Neural progenitor cell (in vitro differentiated cells): ENCODE data around the gene RPL5. TPM values are rescaled to one million over a fixed set of nuclear protein-coding genes. Genes with fewer than 3 reads are reported as not detected.

Experiments used
- DNase-seq: peaks from one replicate; pipeline ENCODE4 v3.0.0-alpha.2; 2016; ENCODE audit warnings: low spot score
- H2AFZ ChIP-seq: fragments of 200-600 bp; sonication (generic); replicated peaks from 2 replicates; pipeline ENCODE4 v1.6.1; 2016; ENCODE audit warnings: antibody characterized with exemption
- H3F3A ChIP-seq: fragments of 200-600 bp; sonication (generic); 2 replicates; pipeline ENCODE4 v1.6.1; 2016; ENCODE audit warnings: antibody characterized with exemption, low read depth
- H3K27ac ChIP-seq: fragments of 200-600 bp; sonication (generic); 2 replicates; pipeline ENCODE4 v1.5.1; 2016; ENCODE audit warnings: mild to moderate bottlenecking
- H3K27me3 ChIP-seq: fragments of 200-600 bp; sonication (generic); 2 replicates; pipeline ENCODE4 v1.6.1; 2016; ENCODE audit warnings: mild to moderate bottlenecking, moderate library complexity
- H3K36me3 ChIP-seq: fragments of 200-600 bp; sonication (generic); 2 replicates; pipeline ENCODE4 v1.5.1; 2016
- H3K4me1 ChIP-seq: fragments of 200-600 bp; sonication (generic); 2 replicates; pipeline ENCODE4 v1.6.1; 2016; ENCODE audit warnings: mixed run types
- H3K4me2 ChIP-seq: fragments of 200-600 bp; sonication (generic); 2 replicates; pipeline ENCODE4 v1.6.1; 2016
- H3K4me3 ChIP-seq: fragments of 200-600 bp; sonication (generic); 2 replicates; pipeline ENCODE4 v1.5.1; 2016
- H3K79me2 ChIP-seq: fragments of 200-600 bp; sonication (generic); 2 replicates; pipeline ENCODE4 v1.6.1; 2016; ENCODE audit warnings: low read depth
- H3K9ac ChIP-seq: fragments of 200-600 bp; sonication (generic); 2 replicates; pipeline ENCODE4 v1.6.1; 2016
- H3K9me3 ChIP-seq: fragments of 200-600 bp; sonication (generic); 2 replicates; pipeline ENCODE4 v1.5.1; 2016; ENCODE audit warnings: low read depth
- H4K20me1 ChIP-seq: fragments of 200-600 bp; sonication (generic); 2 replicates; pipeline ENCODE4 v1.6.1; 2016; ENCODE audit warnings: low read depth
- H3K27ac Mint-ChIP-seq: 3 replicates; pipeline ENCODE4 v1.8.0; 2021; ENCODE audit warnings: mixed read lengths
- H3K27me3 Mint-ChIP-seq: 2 replicates; pipeline ENCODE4 v1.8.0; 2022; ENCODE audit warnings: low read depth, mild to moderate bottlenecking, inconsistent platforms, moderate library complexity, mixed read lengths; ENCODE audit not compliant: insufficient read depth
- H3K36me3 Mint-ChIP-seq: 3 replicates; pipeline ENCODE4 v1.8.0; 2021; ENCODE audit warnings: mixed read lengths
- H3K4me1 Mint-ChIP-seq: 3 replicates; pipeline ENCODE4 v1.8.0; 2021; ENCODE audit warnings: mixed read lengths
- H3K4me3 Mint-ChIP-seq: 3 replicates; pipeline ENCODE4 v1.8.0; 2021; ENCODE audit warnings: mild to moderate bottlenecking, moderate library complexity, mixed read lengths
- H3K9me3 Mint-ChIP-seq: 3 replicates; pipeline ENCODE4 v1.8.0; 2020; ENCODE audit warnings: mixed read lengths
- CTCF ChIP-seq: fragments of 200-600 bp; sonication (generic); IDR thresholded peaks from 2 replicates; pipeline ENCODE4 v1.5.1; 2017; ENCODE audit warnings: antibody characterized with exemption, mild to moderate bottlenecking
- EZH2 ChIP-seq: fragments of 200-600 bp; sonication (generic); IDR thresholded peaks from 2 replicates; pipeline ENCODE4 v1.6.1; 2017; ENCODE audit warnings: antibody characterized with exemption, mild to moderate bottlenecking, moderate library complexity
- EZH2phosphoT487 ChIP-seq: fragments of 200-600 bp; sonication (generic); IDR thresholded peaks from 2 replicates; pipeline ENCODE4 v1.6.1; 2017; ENCODE audit warnings: antibody characterized with exemption
- total RNA-seq: library from RNA; depleted of rRNA; stranded (reverse); fragments of >200 nt; gene quantifications from 2 replicates; pipeline ENCODE4 v1.2.3, GENCODE V29; 2015; ENCODE audit warnings: low replicate concordance

Gene RPL5
- total RNA-seq, 1 donor from 2014 or later: 3,732 TPM

DNA sequence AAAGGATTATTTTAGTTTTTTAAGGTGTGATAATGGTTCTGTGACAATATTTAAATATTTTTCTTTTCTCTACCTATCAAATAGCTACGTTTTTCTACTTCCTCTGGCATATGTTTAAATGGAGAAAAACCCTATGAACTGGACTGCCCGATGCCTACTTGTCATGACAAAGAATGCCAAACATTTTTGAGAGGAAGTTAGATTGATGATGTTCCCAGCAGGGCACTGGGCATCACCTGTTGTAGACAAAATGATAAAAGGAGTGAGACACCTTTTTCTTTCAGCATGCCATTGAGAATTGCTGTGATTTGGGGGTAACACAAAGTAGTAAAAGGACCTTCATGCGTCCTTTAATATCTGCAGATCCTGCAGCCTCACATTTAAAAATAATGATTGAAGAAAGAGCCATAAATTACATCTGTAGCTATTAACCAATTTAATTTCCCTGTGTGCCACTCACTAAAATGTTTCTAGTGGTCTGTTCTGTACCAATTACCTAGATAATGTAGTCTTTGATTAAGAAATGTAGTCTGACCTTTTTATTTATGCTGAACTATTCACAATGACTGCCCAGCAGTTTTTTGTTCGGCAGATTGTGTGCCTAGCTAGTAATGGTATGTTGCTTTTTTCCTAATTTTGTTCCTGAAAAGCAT lies 47.6 kb downstream of the RPL5 start:
- Histone ChIP-seq H3K36me3 (no peaks in the 10 kb centered on the region), H3K9ac (no peak overlapping the region), H3K4me1 (peaks cover 15% of the 10 kb centered on the region), H4K20me1 (no peaks in the 10 kb centered on the region), H3K27me3 (no peaks in the 10 kb centered on the region), H2AFZ (no peak overlapping the region), H3K9me3 (no peaks in the 10 kb centered on the region), H3K79me2 (no peaks in the 10 kb centered on the region), H3K4me2 (no peak overlapping the region), H3K4me3 (no peak overlapping the region), H3K27ac (no peak overlapping the region), H3F3A (no peaks in the 10 kb centered on the region)
- H3K4me3 Mint-ChIP-seq: no peak overlapping the region
- DNase-seq: no peak
- TF ChIP-seq CTCF: no peak
- TF ChIP-seq EZH2: no peak
- no peak for TF ChIP-seq EZH2phosphoT487
- no peak overlapping the region for H3K27ac Mint-ChIP-seq
- no peaks in the 10 kb centered on the region for H3K36me3 Mint-ChIP-seq
- H3K4me1 Mint-ChIP-seq: no peaks in the 10 kb centered on the region
- no peaks in the 10 kb centered on the region for H3K27me3 Mint-ChIP-seq
- no peaks in the 10 kb centered on the region for H3K9me3 Mint-ChIP-seq

GRCh38 chr1:92881391-92881790 lies 49.6 kb downstream of the RPL5 start:
- no peak overlapping the region for H3K27ac ChIP-seq
- no peak overlapping the region for H3K4me3 Mint-ChIP-seq

GRCh38 chr1:92882819-92883218 lies 51.0 kb downstream of the RPL5 start:
- H3K36me3 Mint-ChIP-seq: no peaks in the 10 kb centered on the region
- no peaks in the 10 kb centered on the region for H4K20me1 ChIP-seq
- no peak for TF ChIP-seq CTCF
- no peak for TF ChIP-seq EZH2
- no peak for TF ChIP-seq EZH2phosphoT487
- H3K9me3 ChIP-seq: no peaks in the 10 kb centered on the region
- no peak overlapping the region for H3K27ac Mint-ChIP-seq
- H2AFZ ChIP-seq: no peak overlapping the region
- H3K9ac ChIP-seq: no peak overlapping the region
- H3K4me3 Mint-ChIP-seq: no peak overlapping the region
- H3K4me1 Mint-ChIP-seq: no peaks in the 10 kb centered on the region
- DNase-seq: no peak
- H3K27me3 ChIP-seq: no peaks in the 10 kb centered on the region
- H3K4me3 ChIP-seq: no peak overlapping the region
- no peaks in the 10 kb centered on the region for H3K79me2 ChIP-seq
- H3K9me3 Mint-ChIP-seq: no peaks in the 10 kb centered on the region
- H3K4me2 ChIP-seq: no peak overlapping the region
- H3K4me1 ChIP-seq: peaks cover 2% of the 10 kb centered on the region
- H3K27me3 Mint-ChIP-seq: no peaks in the 10 kb centered on the region
- no peaks in the 10 kb centered on the region for H3F3A ChIP-seq
- no peak overlapping the region for H3K27ac ChIP-seq
- no peaks in the 10 kb centered on the region for H3K36me3 ChIP-seq

More at GRCh38 chr1:92881391-92881790, 49.6 kb downstream of the RPL5 start:
- Histone ChIP-seq H3K9me3 (no peaks in the 10 kb centered on the region), H3K4me1 (peaks cover 15% of the 10 kb centered on the region), H3K9ac (no peak overlapping the region), H3K36me3 (no peaks in the 10 kb centered on the region), H3K27me3 (no peaks in the 10 kb centered on the region), H3K79me2 (no peaks in the 10 kb centered on the region), H3K4me2 (no peak overlapping the region), H2AFZ (no peak overlapping the region), H4K20me1 (no peaks in the 10 kb centered on the region), H3K4me3 (no peak overlapping the region), H3F3A (no peaks in the 10 kb centered on the region)
- Mint-ChIP-seq H3K9me3 (no peaks in the 10 kb centered on the region), H3K4me1 (no peaks in the 10 kb centered on the region), H3K27ac (no peak overlapping the region), H3K36me3 (no peaks in the 10 kb centered on the region), H3K27me3 (no peaks in the 10 kb centered on the region)
- no peak for TF ChIP-seq EZH2
- no peak for TF ChIP-seq CTCF
- no peak for TF ChIP-seq EZH2phosphoT487
- no peak for DNase-seq
